Kidney (tissue), 14 donors: Measurements from ENCODE around the gene CFAP65. TPM values are rescaled to one million over a fixed set of nuclear protein-coding genes. Genes with fewer than 3 reads are reported as not detected.

Experiments used
- DNase-seq, 5 donors: peaks; one replicate each; pipeline ENCODE4 v3.0.0-alpha.2; 2013 to 2020
- FAIRE-seq: peaks from 2 replicates; lab custom pipeline; 2012; peaks lifted over from hg19 to GRCh38; lab: Jason Lieb, UNC
- H3K27ac ChIP-seq, 2 donors: one replicate each; pipeline ENCODE4 v1.7.0; 2013; ENCODE audit warnings: low read depth in 2 of 2, low read length in 2 of 2, inconsistent platforms in 1 of 2
- H3K27me3 ChIP-seq: one replicate; pipeline ENCODE4 v1.7.1; 2013; ENCODE audit warnings: low read length, inconsistent platforms; ENCODE audit not compliant: control insufficient read depth, insufficient read depth
- H3K36me3 ChIP-seq, 3 donors: one replicate each; pipeline versions ENCODE4 v1.7.0 to v1.7.1; 2013; ENCODE audit warnings: low read length in 3 of 3, control low read depth in 1 of 3, inconsistent platforms in 1 of 3; ENCODE audit not compliant: insufficient read depth in 3 of 3, control insufficient read depth in 2 of 3
- H3K4me1 ChIP-seq, 3 donors: one replicate each; pipeline versions ENCODE4 v1.7.0 to v1.7.1; 2013; ENCODE audit warnings: low read length in 3 of 3, inconsistent platforms in 1 of 3, low read depth in 1 of 3; ENCODE audit not compliant: control insufficient read depth in 2 of 3, insufficient read depth in 2 of 3
- H3K4me3 ChIP-seq, 3 donors: one replicate each; pipeline versions ENCODE4 v1.7.0 to v1.8.1; 2013; ENCODE audit warnings: low read length in 3 of 3, control low read depth in 1 of 3, inconsistent platforms in 1 of 3
- H3K9ac ChIP-seq, 3 donors: one replicate each; pipeline versions ENCODE4 v1.7.0 to v1.7.1; 2013; ENCODE audit warnings: low read length in 3 of 3, control low read depth in 1 of 3, inconsistent platforms in 1 of 3
- H3K9me3 ChIP-seq, 3 donors: one replicate each; pipeline versions ENCODE4 v1.7.0 to v1.7.1; 2013; ENCODE audit warnings: low read length in 3 of 3, control low read depth in 1 of 3, inconsistent platforms in 1 of 3; ENCODE audit not compliant: control insufficient read depth in 2 of 3, insufficient read depth in 1 of 3
- CTCF ChIP-seq: IDR thresholded peaks from 3 replicates; pipeline ENCODE4 v1.5.1; 2012; ENCODE audit warnings: mild to moderate bottlenecking, moderate library complexity, borderline replicate concordance; ENCODE audit not compliant: insufficient read depth; ENCODE audit errors: extremely low read depth
- intact Hi-C: fragments of 100-400 bp; cut with DNase I; formaldehyde crosslinking; loops from one replicate; pipeline ENCODE4 v1.11.1; 2022
- polyA plus RNA-seq: library from polyadenylated mRNA; stranded (reverse); fragments of 350-450 nt; fragmentation: Illumina TruSeq; extraction: RNeasy Lipid Tissue Mini Kit (QIAGEN cat#74804); gene quantifications from one replicate; pipeline ENCODE4 v1.2.3, GENCODE V29; 2014; ENCODE audit warnings: low read depth, low replicate concordance; ENCODE audit not compliant: insufficient read depth
- total RNA-seq: library from RNA; stranded (reverse); fragmentation: NEBNext Ultra II Directional; extraction: Animal tissue kit (Norgen Biotek cat#: 25700); gene quantifications from one replicate; pipeline ENCODE4 v1.2.1, GENCODE V29; 2021
- donor health status: control.
- donor health status: control.
- donor health status: control.
- donor health status: control.
- donor health status: control.
- donor health status: DM: yes; HTN: yes; CAD: no.
- donor health status: Normal renal cell carcinoma (clear cell type).

The CFAP65 gene
- total and polyA plus RNA-seq, 2 donors from 2014 or later = 0.73 to 2.0 TPM

- DNase-seq (peak in 1 of 5 donors; percentile 67), FAIRE-seq (no peak)
- Histone ChIP-seq H3K27ac (no peak overlapping the region), H3K36me3 (no peaks in the 10 kb centered on the region), H3K27me3 (peaks cover 45% of the 10 kb centered on the region), H3K9ac (no peak overlapping the region), H3K9me3 (no peaks in the 10 kb centered on the region), H3K4me1 (peaks cover 0 to 17% (median 0%) of the 10 kb centered on the region in 3 donors), H3K4me3 (no peak overlapping the region)
- intact Hi-C loops = no loop called here
- no peak for TF ChIP-seq CTCF
Measured at GRCh38 chr2:218999881-219000568, 41.3 kb downstream of the CFAP65 start.

GRCh38 chr2:218999021-218999880, 42.1 kb downstream of the CFAP65 start:
- Histone ChIP-seq H3K9ac (no peak overlapping the region), H3K27ac (no peak overlapping the region), H3K36me3 (no peaks in the 10 kb centered on the region), H3K27me3 (peaks cover 48% of the 10 kb centered on the region), H3K9me3 (no peaks in the 10 kb centered on the region), H3K4me1 (peaks cover 0 to 17% (median 0%) of the 10 kb centered on the region in 3 donors), H3K4me3 (no peak overlapping the region)
- intact Hi-C loops = no loop called here
- FAIRE-seq = no peak
- no peak for DNase-seq
- no peak for TF ChIP-seq CTCF

GRCh38 chr2:218998414-218999002, 42.8 kb downstream of the CFAP65 start:
- no peaks in the 10 kb centered on the region for H3K36me3 ChIP-seq
- H3K9me3 ChIP-seq = no peaks in the 10 kb centered on the region
- TF ChIP-seq CTCF = no peak
- DNase-seq (no peak), FAIRE-seq (no peak)
- intact Hi-C loops = no loop called here
- H3K27ac ChIP-seq = no peak overlapping the region
- peaks cover 0 to 21% (median 0%) of the 10 kb centered on the region in 3 donors for H3K4me1 ChIP-seq
- no peak overlapping the region for H3K9ac ChIP-seq
- no peak overlapping the region for H3K4me3 ChIP-seq
- H3K27me3 ChIP-seq = peaks cover 48% of the 10 kb centered on the region
